GM04504 (cell line): Measurements from ENCODE around the gene TCF7L2.
A peak's percentile ranks its signal among the peaks of the same experiment; 100 is the strongest.

Experiments
- DNase-seq: peaks from one replicate; pipeline ENCODE4 v3.0.0-alpha.2; 2012; ENCODE audit warnings: low read depth

TCF7L2 gene

DNA sequence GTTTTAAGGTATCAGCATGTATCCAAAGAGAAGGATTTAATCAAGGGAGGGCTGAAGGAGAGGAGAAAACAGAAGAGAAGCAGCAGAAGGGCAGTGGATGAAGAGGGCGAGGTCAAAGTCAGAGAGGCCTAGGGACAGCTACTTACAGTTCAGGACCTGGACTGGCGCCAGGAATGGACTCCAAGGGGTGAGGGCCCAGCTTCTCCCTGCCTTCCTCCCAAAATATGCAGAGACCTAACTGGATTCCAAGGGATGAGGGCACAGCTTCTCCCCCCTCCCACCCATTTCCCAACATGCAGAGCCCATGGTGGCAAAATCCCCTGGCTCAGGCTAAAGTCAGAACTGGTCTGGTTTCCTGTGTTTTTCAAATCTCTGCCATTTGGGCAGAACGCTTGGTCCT lies 3.4 kb upstream of the TCF7L2 start:
- DNase-seq = no peak

- no peak for DNase-seq
Observed at GRCh38 chr10:112948196-112948595, 1.9 kb upstream of the TCF7L2 start.

- DNase-seq = no peak
Observed at GRCh38 chr10:112949143-112949823, 764 bp upstream of the TCF7L2 start.

DNA sequence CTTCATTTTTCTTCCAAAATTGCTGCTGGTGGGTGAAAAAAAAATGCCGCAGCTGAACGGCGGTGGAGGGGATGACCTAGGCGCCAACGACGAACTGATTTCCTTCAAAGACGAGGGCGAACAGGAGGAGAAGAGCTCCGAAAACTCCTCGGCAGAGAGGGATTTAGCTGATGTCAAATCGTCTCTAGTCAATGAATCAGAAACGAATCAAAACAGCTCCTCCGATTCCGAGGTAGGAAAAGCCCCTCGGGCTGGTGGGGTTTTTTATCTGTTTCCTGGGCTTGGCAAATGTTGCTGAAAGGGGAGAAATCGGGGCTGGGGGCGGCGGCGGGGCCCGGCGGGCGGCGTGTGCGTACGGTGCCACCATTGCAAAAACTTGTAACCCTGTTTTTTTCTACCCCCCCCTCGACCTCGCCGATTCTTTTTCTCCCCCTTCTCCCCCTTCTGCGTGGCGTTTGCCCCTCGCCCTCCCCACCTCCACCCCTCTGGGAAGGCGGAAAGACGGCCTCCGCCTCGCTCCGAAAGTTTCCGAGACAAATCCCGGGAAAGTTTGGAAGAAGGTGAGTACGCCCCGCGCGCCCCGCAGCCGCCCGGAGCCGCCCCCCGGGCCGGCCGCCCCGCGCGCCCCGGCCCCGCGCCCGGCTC lies 789 bp downstream of the TCF7L2 start:
- no peak for DNase-seq

GRCh38 chr10:112951359-112952281 lies 1.6 kb downstream of the TCF7L2 start:
- DNase-seq = no peak

- DNase-seq = no peak
Observed at GRCh38 chr10:112952282-112953173, 2.5 kb downstream of the TCF7L2 start.

DNA sequence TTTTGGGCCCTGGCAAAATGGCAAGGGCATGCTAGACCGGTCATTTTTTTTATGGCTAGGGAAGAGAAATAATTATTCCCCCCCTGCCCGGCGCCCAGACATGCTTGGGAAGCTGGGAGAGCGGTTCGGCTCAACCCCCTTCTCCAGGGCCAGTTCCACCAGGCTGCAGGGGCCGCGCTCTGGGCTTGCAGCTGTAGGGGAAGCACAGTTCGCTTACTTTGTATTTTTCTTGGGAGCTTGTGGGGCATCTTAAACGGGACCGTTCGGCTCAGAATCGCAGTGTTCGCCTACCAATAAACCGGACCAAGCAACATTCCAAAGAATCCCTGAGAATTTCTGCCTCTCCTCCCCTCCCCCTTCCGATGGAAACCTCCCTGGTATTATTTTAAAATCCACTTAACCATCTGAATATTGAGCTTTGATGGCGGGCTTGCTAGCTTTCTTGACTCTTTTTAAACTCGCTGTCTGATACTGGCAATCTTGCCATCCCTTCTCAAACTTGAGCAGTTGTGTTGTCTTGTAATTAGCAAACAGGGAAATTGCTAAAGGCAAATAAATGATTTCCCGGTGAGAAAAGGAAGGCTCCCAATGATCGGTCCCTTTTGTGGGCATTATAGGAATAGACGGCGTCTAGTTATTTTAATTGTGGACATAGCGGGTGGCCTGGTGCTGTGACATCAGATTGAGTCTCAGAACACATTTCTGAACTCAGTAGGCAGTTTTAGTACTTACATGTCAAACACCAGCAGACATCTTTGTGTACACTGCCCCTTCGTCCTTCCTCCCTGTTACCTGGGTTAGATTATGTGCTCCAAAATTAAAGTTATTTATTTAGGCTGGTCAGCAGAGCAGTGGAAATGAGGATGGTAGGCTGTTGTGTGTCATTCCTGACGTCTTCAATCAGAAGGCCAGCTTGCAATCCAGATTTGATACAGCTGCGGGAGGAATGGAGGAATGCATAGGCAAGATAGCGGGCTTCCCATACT lies 3.4 kb downstream of the TCF7L2 start:
- DNase-seq = no peak

GRCh38 chr10:112954974-112955581 lies 5.0 kb downstream of the TCF7L2 start:
- no peak for DNase-seq

GRCh38 chr10:112955582-112956421 lies 5.8 kb downstream of the TCF7L2 start:
- DNase-seq = peak; percentile 84

DNA sequence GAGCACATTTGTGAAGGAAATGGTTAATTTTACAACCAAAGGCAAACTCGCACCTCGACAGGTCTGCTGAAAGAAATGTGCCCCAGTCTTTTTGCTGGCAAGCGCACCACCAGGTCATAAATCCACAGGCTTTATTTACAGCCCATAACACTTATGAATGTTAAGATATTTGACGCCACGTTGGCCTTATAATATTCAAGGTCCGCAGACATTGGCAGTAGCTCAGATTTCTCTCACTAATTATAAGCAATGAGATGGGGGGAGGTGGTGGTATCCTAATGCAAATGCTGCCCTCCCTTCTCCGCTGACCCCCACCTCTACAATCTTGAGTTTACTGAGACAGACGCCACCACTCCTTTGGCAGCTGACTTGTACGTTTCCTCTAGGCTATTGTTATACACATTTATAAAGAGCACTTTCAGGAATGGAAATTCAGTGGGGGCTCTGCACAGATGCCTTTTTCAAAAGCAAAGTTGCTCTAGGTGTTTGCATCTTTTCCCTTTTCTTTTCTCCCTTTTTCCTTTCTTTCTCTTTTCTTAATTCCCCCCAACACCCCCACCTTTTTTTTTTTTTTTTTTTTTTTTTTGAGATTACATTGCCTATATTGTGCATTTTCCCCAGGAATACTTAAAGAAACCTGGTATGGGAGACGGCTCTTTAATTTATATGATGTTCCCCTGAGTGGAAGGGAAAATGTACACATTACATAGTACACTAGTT lies 6.7 kb downstream of the TCF7L2 start:
- no peak for DNase-seq

- DNase-seq = no peak
Observed at GRCh38 chr10:112957640-112958092, 7.6 kb downstream of the TCF7L2 start.

- peak; percentile 89 for DNase-seq
Observed at GRCh38 chr10:112958275-112958995, 8.4 kb downstream of the TCF7L2 start.

DNA sequence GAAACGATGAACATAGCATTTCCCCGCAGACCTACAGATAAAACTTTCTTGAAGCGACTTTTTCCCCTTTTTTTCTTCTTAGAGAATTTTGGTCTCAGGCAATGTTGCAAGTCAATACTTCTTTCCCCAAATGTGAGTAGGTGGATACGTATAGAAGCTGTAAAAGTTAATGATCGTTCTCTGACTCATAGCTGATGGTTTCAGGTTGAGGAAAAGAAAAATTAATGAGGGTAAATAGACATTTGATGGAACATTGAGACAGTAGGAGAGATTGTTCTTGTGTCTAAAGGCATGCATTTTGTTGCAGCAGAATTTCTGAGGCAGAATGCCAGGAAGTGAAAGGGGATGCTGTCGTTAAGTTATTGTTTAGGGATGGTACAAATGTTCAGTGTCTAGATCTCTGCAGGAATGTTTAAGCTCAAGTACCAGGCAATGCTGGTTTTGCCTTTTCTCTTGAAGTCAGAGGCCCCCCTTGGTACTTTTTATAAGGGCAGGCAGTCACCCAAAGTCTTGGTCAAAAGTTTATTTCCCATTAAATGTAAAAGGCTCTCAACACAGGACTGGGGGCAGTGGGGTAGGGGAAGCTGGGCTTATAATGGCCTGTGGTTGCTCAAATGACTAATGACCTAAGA lies 9.3 kb downstream of the TCF7L2 start:
- DNase-seq = no peak

DNA sequence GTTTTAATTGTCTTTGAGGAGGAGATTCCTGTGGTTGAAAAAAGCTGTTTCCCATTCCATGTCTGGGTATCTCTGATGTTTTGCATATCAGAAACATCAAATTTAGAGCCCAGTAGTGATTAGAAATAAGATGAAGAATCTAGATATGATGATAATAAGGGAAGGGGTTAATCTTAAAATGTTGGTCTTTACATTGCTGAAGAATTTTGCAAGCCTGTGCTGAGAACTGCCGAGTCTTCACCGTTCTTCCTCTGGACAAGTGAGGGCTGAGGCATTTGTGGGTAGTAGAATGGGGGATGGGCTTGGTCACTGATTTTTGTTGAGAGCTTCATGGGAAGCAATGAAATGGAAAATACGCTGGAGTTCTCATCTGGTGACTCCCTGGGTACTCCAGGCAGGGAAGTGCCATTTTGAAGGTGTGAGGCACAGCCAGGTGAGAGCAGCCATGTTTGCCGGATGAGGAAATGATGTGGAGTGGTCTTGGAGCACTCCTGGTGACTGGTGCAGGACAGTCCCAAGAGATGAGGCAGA lies 10.2 kb downstream of the TCF7L2 start:
- no peak for DNase-seq

GRCh38 chr10:112961609-112962008 lies 11.6 kb downstream of the TCF7L2 start:
- DNase-seq = no peak

GRCh38 chr10:112962343-112962742 lies 12.3 kb downstream of the TCF7L2 start:
- DNase-seq = no peak

DNA sequence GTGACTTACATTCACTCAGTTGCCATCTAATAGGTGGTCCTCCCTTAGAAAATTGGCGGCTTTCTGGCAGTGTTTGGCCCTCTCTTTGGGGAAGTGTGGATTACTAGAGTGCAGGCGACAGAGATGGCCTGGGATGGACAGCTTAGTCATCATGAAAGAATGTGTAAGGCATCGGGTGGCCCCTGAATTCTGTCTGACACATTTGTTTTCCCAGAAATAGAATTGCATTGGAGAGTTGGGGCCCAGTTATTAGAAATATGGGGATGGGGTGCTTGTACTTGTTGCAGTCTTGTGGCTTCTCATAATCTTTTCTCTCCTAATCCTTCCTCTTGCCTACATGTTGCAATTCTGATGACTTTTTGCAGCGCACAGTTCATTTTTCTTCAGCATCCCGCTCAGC lies 13.8 kb downstream of the TCF7L2 start:
- DNase-seq = no peak
